NCI-H2196 (cell line): ENCODE results near the gene HDAC5.
"Not testable (repeated sequence)": the region's sequence is repeated elsewhere in the genome, so short reads cannot be mapped to it uniquely, and the experiment has no call there.

Experiments
- DNase-seq: peaks from one replicate; lab custom pipeline; 2025; ENCODE audit not compliant: unreplicated experiment; lab: John Stamatoyannopoulos, UW

Gene HDAC5

DNA sequence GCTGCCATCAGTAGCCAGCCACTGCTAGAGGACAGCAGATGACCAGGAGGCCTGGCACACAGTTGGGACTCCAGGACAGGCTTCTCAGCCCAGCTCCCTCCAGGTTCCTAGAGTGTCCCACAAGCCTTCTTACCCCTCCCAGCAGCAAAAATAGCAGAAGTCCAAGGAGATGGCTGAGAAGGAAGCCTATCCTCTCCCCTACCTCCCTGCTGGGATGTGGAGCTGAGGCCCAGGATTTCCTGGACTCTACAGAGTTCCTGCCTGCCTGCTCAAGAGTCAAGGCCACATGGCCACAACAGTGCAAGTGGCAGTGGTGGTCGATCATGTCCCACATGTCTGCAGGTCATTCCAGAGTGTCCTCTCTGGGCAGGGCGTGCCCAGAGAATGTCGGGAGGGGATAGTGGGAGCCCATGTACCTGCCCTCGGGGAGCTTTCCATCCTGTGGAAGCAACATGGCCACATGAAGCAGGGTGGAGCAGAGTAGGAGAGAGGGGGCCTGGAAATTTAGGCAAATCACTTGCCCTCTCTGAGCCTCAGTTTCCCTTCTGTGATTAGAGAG is 10.6 kb upstream of the HDAC5 start:
- no peak for DNase-seq

DNA sequence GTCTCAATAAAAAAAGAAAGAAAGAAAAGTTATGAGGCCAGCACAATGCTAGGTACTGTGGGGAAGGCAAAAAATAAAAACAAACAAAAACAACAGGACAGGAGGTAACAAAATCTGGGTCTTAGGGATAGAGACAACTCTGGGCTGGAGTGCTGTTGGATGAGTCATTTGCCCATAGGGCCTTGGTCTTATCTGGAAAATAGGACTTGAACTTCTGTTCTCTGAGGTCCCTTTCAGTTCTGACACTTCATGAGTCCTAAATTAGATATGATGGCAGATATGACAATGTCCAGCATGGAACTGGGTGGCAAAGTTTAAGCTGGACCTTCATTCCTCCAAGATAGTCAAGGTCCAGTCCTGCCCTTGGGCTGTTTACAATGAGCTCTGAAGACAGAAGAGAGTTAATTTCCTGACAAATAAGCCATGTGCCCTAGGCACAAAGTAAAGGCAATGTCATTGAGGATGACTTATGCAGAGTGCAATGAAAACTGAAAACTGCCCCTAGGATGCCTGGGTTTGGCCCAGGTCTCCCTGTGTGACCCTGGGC is 8.9 kb upstream of the HDAC5 start:
- no peak for DNase-seq

DNA sequence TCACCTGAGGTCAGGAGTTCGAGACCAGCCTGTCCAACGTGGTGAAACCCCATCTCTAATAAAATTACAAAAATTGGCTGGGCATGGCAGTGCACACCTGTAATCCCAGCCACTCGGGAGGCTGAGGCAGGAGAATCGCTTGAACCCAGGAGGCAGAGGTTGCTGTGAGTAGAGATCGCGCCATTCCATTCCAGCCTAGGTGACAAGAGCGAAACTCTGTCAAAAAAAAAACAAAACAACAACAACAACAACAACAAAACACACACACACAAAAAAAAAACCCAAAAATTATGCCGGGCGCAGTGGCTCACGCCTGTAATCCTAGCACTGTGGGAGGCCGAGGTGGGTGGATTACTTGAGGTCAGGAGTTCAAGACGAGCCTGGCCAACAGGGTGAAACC is 7.9 kb upstream of the HDAC5 start:
- DNase-seq, result not testable (repeated sequence)

DNA sequence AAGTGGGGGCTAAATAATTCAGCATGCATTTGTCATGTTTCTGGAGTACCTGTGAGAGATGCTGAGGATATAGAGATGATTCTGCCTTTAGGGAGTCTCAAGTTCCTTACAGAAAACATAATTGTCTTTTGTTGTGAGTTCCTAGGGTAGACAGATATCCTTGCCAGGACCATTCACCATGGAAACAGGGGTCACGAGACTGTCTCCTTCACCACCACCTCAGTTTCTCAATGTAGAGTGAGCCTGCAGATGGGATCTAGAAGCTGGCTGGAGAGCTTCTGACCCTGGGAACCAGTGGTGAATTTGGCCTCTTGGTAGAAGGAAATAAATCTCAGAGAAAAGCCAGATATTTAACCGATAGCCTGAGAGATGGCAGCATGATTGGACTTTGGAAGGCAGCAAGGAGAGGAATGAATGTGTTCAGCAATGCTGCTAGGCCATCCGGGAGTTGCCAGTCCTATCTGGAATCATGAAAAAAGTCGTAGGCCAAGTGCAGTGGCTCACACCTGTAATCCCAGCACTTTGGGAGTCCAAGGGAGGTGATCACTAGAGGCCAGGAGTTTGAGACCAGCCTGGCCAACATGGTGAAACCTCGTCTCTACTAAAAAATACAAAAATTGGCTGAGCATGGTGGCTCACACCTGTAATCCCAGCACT is 7.4 kb upstream of the HDAC5 start:
- DNase-seq, result no peak

DNA sequence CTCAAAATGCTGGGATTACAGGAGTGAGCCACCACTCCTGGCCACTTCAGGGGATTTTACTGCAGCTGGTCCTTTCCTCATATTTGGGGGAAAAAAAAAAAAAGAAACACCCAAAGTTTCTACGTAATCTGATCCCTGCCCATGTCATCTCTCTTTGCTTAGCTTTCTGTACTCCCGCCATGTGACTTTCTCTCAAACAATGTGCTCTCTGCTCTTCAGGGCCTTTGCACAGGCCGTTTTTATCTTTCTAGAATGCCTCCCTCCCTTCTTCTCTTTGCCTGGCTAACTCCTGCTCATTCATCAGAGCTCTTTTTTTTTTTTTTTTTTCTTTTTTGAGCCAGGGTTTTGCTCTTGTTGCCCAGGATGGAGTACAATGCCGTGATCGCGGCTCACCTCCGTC is 4.9 kb upstream of the HDAC5 start:
- no peak for DNase-seq

DNA sequence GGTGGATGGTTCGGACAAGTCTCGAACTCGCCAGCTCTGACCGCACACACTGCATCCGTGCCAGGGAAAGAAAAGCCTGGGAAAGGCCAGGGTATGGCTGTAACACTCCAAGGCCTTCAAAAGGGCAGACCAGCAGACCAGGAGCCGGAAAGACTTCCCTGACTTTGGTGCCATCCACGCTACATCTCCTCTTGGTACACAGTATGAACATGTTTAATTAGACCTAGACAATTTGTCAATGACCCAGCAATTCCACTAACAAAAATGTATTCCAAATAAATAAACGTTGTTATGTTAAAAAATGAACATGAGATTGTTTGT is 637 bp upstream of the HDAC5 start:
- no peak for DNase-seq

DNA sequence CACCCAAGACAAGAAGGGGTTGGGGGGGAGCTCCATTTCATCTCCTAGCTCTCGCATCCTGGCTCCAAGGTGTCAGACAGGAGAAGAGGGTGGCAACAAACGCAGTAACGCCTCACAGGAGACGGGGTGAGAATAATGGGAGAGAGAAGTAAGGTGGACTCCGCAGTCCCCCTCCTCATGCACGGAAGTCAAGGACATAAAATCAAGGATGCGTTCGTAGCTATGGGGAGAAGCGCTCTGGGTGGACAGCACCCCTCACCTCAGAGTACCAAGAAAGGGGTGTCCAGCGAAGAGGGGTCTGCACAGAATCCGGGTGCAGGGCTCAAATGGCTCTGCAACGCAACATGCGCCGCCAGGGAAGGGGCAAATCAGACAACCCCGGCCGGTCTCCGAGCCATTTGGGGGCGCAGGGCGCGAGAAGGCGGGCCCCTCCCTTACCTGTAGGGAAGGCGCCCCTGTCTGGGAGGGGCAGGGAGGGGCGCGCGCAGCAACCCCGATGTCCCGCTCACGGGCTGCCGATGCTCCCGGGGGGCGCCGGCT is 555 bp downstream of the HDAC5 start:
- no peak for DNase-seq

DNA sequence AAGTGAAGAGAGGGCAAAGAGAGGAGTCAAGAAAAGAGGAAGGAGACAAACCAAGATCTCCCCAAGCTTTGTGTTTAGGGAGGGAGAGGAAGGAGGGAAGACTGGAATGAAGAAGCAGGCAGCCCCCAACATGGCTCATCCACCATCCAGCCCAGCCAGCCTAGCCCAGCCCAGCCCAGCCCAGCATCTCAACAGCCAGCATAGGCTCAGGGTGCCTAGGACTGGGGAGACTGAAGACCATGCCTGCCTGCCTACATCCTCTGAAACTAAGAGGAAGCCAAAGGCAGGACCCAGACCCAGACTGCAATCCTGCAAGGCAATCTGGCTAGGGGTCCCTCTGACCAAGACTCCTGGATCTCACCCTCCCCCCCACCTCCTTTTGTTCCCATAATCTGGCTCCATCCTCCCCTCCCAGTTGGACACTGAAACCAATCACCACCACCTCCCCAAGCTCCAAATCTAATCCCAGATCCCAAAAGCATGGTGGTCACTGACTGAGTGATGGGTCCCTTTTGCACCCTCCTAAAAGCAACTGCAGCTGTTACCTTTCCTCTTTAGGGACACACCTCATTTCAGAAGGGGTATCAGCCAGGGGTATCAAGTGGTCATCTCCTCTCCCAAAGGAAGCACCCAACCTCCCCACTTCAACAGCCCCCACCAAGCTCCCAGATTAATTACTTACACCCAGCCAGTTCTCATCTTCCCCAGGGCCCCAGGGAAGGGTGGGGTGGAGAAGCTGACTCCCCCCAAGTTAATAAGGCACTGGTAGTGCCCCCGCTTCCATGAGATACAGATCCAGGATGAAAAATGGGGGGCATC is 1.2 kb downstream of the HDAC5 start:
- DNase-seq, result no peak

DNA sequence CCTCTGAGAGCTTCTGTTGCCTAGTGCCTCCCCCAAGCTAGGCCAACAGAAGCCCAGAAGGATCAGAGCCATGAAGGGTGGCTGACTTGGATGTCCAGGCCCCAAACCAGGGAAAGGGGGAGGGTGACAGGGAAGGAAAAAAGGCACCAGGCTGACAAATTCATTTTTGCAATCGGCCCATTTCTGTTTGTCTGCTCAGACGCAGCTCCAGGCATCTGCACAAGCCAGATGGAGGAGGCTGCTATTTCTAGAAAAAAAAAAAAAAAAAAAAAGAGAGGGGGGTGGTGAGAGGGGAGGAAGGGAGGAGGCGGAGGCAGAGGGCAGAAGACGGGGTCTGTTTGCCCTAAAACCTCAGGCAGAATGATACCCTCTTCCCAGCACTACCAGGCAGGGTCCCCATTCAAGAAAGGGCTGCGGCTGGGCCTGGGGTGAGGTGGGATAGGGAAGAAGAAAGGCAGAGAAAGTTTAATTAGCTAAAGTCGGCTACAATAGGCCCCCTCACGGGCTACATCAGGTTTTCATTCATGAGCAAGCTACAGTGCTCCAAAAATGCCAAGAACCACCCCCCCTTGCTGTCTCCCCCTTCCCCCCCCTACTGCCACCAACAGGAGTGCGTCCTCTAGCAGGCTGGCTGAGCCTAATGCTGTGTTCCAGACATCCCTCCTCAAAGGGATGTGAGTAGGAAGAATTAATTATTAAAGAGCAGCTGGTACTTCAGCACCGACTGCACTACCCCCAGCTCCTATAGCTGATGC is 2.4 kb downstream of the HDAC5 start:
- no peak for DNase-seq

DNA sequence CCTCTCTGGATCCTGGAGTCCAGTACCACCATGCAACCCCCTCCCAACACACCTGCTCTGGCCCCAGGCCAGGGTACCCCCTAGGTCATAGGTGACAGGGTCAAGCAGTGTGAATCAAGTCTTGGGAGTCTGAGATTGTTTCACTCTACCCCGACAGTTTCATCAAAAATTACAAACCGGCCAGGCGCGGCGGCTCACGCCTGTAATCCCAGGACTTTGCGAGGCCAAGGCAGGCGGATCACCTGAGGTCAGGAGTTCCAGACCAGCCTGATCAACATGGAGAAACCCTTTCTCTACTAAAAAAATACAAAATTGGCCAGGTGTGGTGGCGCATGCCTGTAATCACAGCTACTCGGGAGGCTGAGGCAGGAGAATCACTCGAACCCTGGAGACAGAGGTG is 3.2 kb downstream of the HDAC5 start:
- DNase-seq, result not testable (repeated sequence)

DNA sequence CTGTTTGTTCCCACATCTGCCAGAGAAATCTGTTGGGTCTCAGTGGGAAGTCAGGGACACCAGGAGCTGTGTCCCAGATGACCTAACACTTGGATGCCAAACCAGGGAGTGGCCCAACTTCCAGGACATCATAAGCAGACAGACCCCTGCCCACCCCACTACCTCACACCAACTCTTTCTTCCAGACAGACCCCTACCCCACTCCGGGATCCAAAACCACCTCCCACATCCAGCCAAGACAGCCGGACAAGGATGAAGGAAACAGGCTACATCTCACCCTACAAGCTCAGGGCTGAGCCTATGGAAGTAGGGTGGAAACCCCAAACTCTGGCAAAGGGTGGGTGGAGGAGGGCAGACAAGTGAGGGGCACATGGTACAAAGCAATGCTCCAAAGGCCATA is 3.6 kb downstream of the HDAC5 start:
- no peak for DNase-seq

DNA sequence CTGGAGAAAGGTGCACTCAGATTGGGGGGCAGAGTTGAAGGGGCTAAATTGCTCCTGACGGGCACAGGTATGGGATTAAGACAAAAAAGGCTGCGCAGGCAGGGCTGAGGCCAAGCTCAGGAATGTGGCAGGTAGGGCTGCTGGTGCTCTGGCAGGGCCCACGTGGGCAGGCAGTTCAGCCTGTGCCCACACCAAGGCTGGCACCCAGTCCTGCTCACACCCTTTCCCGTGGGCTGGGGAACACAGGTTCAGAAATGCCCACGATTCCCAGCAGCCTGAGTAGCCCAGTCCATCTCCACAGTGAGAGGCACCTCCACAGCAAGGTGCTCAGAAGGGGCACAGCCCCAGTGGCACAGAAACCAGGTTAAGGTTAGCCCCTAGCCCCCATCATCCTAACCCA is 4.4 kb downstream of the HDAC5 start:
- DNase-seq, result no peak

DNA sequence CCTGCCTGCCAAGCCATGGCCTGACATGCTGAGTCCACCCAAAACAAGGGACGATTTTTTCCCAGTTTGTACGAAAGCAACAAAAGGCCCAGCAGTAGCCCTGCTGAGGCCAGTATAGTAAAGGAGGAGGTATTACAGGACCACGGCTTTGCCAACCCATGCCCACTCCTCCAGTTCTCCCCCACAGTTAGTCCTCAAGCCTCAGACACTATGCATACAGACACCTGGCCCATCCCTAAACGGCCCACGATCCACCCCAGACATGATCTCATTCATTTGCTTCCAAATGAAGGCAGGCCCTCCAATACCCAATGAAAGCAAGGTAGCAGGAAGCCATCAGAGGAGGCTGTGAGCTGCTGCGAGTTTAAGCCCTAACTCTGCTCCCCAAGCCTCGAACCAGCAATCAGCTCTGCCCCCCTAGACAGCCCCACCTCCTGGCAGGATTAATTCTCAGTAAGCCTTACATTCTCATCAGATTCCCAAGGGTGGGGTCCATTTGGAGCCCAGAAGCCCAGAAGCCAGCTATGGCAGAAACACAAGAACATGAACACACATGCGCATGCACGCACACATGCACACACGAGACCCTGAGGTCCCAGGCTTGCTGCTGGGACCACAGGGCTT is 4.9 kb downstream of the HDAC5 start:
- no peak for DNase-seq

DNA sequence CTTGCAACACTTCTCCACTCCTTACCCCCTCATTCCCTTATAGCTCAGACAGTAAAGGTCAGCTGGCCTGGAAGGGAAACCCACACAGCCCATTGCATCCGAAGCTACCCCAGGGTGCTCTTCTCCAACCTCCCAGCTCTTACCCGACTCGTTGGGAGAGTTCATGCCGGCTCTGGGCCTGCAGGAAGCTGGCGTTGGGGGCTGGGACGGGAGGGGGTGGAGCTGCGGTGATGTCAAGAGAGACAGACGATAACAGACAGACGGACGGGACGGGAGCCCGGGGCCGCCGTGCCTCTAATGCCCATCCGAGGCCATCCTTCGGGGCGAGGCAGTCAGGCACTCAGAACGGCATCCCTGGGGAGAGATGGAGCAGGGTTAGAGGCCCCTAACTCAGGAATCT is 6.1 kb downstream of the HDAC5 start:
- no peak for DNase-seq

DNA sequence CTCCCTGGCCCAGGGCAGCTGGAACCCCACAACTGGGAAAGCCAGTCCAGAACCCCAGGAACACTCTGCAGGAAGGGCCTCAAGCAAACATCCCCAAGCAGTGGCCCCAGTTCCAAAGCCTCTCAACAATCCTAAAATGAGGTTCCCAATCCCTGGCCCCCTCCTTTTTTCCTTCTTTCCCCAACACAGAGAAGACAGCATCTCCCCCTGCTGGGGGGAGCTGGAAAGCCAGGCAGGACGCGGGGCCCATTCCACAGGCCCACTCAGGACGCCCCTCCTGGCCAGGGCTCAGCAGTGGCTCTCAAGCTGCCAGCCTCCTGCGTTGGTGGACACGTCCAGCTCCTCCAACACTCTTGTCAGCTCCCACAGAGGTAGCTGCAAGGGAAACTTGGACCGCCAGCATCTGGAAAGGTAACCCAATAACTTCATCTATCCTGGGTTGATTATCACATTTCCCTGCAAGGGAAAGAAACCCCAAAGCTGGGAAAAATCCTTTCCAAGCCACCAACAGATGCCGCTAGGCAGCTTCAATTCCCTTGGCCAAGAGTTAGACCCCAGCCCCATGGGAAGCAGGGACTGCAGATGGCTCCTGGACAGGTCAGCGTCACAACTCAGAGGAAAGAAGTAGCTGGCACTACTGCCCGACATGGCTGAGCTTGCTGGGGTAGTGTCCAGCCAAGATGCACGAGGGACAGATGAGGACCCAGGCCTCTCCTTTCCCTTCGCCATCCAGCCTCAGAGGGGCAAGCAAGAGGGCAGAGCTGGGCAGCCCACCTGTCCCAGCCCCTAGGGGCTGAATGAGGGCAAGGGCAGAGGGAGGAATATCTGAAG is 7.6 kb downstream of the HDAC5 start:
- peak; percentile 34 for DNase-seq

DNA sequence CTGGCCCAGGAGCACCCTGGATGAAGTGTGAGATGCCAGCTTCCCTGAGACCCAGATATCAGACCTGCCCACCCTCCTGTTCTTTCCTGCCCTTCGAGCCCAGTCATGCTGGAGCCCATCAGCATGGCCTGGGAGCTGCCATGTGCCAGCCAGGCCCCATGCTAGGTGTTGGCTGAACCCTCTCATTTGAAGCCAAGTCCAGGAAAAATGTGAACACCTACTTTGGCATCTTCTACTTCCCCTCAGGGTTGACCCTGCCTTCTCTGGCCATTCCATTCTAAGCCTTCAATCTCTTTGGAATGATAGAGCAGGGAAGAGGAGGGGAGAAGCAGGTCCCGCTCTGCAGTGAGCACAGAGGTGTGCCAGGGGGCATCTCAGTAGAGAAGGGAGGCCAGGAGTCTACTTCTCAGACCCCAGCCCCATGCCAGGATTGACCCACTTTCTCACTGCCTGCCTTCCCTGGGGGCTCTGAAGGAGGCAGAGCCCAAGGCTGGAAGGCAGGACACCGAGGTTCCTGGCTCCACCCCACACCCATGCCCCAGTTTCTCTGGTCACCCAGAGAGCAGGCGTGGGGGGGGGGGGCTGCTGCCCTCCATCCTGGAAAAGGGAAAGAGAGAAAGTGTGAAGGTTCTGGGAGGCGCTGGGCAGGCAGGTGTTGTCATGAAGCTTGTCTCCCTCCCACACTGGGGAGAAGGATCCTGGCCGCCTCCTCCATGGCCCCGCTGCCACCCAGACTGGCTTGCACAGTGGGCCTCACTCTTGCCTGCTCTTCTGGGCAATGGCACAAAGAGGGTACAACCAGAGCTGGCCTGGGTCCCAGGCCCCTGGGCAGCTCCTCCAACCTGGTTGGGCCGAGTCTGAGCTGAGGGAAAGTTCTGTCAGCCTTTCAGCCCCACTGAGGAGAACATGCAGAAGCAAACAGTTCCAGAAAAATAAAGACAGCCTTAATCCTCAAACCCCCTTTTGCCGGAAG is 9.3 kb downstream of the HDAC5 start:
- DNase-seq, result no peak

DNA sequence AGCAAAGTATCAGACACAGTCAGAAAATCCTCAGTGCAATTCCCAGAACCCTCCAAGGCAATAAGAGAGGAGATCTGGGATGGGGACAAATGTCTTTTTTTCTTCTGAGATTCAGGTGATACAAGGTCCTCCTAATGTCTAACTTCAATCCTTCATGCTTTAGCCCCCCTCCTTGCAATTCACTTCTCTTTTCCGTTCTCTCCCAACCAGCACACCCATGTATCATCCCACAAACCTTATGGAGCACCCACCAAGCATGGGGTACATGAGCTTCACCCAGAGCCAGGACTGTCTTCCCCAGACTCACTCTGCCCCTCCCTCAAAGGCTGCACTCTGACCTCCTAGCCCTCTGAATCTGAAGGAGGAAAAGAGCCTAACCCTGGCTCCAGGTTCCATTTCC is 10.1 kb downstream of the HDAC5 start:
- DNase-seq, result no peak

DNA sequence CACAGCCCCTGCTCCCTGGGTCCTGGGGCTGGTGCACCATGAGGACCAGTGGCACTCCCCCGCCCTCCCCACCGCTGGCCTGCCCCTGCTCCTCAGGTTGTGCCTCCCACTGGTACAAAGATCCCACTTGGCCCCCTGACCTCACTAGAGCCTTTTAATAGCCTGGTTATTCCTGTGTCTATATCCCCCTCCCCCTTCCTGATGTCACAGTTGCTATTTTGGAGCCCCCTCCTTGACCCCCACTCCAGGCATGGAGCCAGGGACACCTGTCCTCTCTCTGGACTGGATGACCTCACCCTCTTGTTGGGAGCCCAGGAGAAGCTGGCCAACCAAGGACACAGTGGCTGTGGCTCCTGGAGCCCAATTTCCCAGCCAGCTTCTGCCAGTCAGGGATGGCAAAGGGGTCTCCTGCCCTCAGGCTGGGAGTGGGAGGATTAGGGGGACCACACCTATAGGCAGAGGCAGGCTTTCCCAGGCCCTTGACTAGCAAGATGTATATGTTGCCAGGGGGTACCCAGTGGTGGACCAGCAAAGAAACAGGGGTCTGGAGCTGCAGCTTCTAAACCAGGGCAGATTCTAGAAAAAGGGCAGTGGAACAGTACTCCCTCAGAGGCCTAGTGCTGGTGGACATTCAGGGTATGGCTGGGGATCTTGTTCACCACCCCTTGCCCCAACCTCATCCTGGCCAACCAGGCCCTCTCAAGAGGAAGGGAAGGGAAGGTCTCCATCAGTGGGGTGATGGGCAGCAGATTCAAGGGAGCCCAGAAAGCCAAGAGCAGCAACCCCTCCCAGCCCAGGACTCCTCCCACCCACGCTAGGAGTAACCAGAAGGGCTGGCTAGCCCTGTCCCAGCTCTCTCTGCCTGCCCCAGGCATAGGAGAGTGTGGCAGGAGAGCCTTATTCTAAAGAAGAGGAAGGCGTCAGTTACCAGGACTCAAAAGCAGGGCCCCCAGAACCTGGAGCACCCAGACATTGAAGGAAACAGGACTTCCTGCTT is 10.9 kb downstream of the HDAC5 start:
- DNase-seq, result no peak
